ENCODE data around the gene JCHAIN.
A peak's percentile ranks its signal among the peaks of the same experiment; 100 is the strongest.
"Not testable (repeated sequence)": the region's sequence is repeated elsewhere in the genome, so short reads cannot be mapped to it uniquely, and the experiment has no call there.

The JCHAIN gene

DNA sequence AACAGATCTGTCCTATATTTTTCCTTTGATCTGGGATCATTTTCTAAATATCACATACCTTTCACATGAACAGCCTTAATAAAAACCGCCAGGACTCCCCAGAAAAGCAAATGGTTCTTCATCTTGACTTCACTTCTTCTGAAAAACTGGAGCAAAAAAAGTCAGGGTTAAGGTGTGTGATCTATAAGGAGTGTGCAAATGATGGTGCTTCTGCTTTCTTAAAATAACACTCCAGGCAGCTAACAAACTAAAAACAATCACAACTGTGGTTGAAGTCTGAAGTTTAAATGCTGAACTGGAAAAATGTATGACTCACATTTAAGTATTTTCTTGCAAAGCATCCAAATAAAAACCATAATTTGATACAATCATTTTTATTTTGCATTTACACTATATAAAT is at the start of gene JCHAIN:
TSS of gene JCHAIN (minus strand) at position 140 of the 400 bp plus-strand sequence. CDS start at position 122, 18 bp downstream.
- DNase-seq: no peak

DNA sequence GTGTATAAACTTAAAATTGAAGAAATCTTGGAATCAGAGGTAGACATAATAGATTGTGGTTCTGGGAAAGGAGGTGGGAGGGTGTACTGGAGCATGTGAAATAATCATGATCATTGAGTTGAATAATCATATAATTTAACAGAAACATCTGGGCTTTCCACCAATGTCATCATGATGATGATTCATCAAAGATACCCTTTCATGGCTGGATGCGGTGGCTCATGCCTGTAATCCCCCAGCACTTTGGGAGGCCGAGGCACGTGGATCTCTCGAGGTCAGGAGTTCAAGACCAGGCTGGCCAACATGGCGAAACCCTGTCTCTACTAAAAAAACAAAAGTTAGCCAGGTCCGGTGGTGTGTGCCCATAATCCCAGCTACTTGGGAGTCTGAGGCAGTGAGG is 48.8 kb upstream of the JCHAIN start:
- DNase-seq: peak; percentile 95

- DNase-seq: peak; percentile 82
Measured at GRCh38 chr4:70714079-70714887, 48.0 kb upstream of the JCHAIN start.

DNA sequence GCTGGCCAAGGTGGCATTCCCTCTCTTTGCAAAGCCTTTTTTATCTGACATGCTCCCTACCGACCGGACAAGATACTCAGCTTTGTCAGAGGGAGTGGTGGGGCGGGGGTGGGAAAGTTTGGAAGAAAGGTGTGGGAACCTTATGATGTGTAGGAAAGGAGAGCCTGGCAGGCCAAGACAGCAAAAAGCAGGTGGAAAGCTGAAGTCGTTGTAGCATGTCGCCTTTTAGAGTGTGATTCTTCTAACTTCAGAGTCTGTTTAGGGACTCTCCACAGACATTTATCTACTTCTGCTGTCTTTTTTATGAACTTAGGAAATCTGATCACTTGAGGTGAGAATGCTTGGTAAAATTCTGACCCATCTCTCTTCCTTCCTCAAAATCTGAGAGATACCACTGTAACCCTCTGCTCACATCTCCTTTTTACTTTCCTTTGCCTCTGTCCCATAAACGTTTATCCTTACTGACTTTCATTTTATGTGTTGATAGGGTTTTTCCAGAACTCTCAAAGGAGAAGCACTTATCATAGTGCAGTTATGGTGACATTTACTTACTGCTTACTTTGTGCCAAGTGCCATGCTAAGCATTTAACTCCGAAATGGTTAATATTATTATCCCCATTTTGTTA is 47.3 kb upstream of the JCHAIN start:
- DNase-seq: peak; percentile 92

DNA sequence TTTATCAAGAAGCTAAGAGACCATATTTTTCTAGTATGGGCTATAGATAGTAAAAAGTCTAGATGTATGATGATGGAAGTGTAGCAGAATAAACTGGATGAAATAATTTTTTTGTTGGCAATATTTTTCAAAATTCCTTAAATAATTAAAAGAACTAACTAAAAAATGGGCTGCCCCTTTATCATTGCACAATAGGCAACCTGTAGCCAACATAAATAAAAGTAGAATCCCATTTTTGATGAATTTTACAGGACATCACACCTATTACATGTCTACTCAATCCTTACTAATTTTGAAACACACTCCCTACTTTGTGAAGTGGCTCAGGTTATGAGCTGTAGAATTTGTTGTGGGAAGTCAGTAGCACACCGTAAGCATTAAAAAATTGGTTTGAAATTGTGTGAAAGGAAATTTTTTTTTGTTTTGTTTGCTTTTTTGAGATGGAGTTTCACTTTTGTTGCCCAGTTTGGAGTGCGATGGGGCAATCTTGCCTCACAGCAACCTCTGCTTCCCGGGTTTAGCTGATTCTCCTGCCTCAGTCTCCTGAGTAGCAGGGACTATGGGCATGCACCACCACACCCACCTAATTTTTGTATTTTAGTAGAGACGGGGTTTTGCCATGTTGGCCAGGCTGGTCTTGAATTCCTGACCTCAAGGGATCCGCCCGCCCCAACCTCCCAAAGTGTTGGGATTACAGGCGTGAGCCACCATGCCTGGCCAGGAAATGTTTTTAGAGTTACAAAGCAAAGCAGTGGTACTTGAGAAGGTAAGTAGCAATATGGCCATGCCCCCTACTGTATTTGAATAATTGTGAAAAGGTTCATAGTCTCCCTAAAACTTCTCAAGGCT is 46.5 kb upstream of the JCHAIN start:
- peak; percentile 73 for DNase-seq

DNA sequence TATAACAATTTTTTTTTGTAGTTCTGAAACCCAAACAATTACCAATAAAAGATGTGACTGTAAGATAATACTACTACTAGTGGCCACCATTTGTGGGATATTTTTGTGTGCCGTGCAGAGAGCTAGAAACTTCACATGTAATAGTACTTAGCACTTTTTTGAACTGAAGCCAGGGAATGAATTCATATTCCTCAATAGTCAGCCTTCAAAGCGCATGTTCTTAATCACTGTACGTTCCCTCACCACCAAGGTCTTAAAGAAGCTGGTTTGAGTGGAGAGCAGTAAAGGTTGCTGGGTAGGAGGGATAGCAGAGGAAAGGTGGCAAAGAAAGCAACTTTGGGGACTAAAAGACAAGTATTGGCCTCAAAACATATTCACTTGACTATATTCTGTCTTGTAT is 45.8 kb upstream of the JCHAIN start:
- no peak for DNase-seq

DNA sequence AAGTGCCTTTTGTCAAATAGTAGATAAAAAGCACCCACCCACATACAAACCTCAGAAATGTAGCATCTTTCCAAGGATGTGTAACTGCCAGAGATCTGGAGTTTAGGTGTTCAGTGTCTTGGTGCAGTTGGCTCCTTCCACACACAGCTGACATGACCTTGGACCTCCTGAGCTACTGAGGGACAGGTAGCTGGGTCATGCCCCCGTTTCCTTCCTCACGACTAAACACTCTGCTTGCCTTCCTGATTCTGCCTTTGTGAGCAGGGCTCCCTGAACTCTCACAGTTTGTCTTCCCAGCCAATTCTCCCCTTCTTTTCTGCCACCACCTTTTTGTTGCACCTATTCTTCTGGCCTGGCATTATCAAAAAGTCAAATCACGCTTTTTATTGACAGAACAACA is 45.3 kb upstream of the JCHAIN start:
- DNase-seq: no peak

DNA sequence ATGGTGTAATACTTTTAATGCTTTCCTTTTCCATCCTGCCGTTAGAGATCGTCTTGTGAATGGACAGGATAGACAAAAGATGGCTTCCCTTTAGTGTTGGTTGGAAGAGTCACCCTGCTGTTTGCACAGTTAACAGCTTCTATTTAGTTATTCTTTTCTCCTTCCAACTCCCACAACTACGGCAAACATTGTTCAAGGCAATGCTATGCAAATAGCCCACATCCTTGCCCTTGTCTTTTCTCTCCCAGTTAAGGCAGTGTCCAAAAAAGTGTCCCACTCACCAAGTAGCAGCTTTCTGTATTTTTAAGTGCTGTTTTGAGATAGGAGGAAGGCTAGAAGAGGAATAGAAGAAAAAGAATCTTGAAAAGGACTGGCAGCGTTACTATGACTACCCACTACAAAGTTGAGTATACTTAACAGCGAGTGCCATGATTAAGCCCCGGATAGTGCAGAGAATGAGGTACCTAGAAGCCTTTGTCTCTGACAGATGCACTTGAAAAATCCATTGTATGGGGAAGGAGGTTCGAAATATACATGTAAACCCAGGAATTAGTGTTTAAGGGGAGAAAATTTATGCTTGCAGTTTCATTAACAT is 43.4 kb upstream of the JCHAIN start:
- no peak for DNase-seq

- peak; percentile 28 for DNase-seq
Measured at GRCh38 chr4:70706516-70706915, 40.2 kb upstream of the JCHAIN start.

- DNase-seq: no peak
Measured at GRCh38 chr4:70706044-70706461, 39.7 kb upstream of the JCHAIN start.

GRCh38 chr4:70705183-70706043 is 39.1 kb upstream of the JCHAIN start:
- peak; percentile 84 for DNase-seq

GRCh38 chr4:70704931-70705182 is 38.5 kb upstream of the JCHAIN start:
- no peak for DNase-seq

DNA sequence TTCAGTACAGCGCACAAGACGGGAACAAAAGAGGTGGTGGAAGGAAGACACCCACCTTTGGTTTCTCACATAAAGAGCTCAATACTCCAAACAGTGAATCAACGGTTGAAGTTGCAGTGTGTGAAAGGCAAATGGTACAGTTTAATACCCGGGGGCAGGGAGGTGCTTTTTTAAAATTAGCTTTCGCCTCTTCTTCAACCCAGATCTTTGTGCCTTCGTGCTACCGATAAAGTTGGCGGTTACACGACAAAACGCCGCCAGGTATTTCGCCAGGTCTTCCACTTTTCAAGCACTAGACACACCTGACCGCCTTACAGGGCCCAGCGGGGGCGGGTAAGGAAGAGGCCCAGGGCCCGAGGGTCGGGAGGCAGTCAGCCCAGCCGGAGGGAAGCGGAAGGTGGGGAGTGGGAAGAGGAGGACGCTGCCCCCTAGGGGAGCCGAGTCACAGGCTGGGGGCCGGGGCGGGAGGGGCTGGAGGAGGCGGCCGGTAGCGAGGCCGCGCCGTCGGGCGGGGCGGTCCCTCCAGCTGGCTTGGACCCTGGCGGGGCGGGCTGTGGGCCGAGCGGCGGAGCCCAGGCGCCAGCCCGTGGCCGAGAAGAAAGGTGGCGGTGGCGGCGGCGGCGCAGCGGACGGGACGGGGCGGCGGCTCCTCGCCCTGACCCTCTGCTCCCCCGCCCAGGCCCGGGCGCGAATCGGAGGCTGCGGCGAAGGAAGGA is 38.1 kb upstream of the JCHAIN start:
- DNase-seq: peak; percentile 73

DNA sequence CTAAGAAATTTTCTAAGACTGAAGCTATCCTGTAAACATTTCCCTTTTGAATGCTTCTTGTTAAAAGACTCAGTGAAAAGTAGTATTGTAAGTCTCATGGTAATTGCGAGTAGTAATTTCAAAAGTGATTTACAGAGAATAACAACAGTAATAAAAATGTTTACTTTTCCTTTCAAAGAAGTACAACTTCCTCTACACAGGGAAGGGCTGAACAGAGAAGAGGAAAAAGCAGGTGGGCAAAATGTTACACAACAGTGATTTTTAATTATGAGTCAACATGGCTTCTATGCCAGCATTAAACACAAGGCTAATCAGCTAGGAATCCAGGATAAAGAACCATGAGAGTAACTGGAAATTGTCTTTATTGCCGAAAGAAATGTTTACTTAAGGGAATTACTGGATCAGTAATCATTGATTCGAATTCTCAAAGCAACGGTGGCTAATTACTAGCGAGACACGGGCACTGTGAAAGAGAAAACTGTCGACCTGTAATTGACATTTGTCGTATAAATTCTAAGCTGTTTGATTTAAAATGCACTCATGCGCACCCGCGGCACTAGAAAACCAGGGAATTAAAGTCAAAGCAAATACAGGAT is 37.4 kb upstream of the JCHAIN start:
- peak; percentile 26 for DNase-seq

GRCh38 chr4:70702592-70702991 is 36.3 kb upstream of the JCHAIN start:
- not testable (repeated sequence) for DNase-seq

DNA sequence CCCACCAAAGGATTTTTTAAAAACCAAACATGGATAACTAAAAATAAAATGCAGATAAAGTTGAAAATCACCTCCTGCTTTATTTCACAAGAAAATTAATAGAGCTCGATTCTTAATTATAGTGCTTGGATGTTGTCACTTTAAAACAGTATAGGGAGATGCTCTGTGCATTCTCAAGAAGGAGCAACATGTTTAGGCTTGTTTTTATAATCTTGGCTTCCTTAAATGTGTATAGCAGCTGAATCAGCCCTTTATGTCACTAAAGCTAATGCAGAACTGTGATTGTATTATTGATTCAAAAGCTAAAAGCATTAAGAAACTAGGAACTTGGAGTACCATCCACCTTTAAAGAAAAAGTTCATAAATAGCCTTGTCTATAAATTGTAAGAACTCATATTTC is 35.0 kb upstream of the JCHAIN start:
- DNase-seq: no peak

DNA sequence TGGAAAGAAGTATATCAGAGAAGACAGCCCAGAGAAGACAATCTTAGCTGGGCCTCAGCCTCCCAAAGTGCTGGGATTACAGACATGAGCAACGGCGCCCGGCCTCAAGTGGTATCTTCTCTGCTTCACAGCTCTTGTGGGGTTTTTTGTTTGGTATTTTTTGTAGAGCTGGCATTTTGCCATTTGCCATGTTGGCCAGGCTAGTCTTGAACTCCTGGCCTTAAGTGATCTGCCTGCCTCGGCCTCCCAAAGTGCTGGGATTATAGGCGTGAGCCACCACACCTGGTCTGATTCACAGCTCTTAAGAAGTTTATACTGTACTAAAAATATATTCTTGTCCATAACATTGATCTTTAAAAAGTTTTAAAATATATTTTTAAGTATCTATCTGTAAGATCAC is 34.4 kb upstream of the JCHAIN start:
- no peak for DNase-seq

- not testable (repeated sequence) for DNase-seq
Measured at GRCh38 chr4:70698435-70698834, 32.1 kb upstream of the JCHAIN start.

DNA sequence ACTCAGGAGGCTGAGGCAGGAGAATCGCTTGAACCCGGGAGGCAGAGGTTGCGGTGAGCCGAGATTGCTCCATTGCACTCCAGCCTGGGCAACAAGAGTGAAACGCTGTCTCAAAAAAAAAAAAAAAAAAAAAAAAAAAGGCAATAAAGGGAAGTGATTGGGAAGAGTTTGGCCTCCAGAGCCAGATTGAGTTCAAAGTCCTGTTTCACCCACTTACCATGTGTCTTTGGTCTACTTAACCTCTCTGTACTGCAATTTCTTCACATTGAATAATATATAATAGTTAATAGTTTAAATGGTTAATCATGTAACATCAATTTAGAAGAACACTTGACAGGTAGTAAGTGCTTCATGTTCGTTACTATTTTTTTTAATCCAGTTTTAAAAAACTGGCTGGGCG is 28.3 kb upstream of the JCHAIN start:
- not testable (repeated sequence) for DNase-seq

DNA sequence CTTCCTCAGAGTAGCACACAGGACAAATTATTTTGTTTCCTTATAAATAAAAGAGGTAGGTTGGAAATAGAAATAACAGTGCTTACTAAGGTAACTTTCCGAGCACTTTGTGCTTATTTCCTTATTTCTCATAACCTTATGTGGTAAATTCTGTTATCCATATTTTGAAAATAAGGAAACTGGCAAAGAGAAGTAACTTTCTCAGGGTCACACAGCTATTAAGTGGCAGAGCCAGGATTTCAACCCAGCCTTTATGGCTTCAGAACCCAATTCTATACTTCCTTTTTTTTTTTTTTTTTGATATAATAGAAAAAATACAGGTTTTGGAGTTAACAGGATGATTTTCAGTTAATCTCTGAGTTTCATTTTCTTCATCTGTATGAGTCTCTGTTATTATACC is 25.4 kb upstream of the JCHAIN start:
- DNase-seq: peak; percentile 81

GRCh38 chr4:70688795-70689231 is 22.5 kb upstream of the JCHAIN start:
- no peak for DNase-seq
